Heart left ventricle (tissue), 16 donors: ENCODE measurements around the gene TBX3. TPM values are rescaled to one million over a fixed set of nuclear protein-coding genes. Genes with fewer than 3 reads are reported as not detected.

Source experiments
- ATAC-seq, 4 donors: fragments of 200-7000 bp; cut with Tn5 transposase; one replicate each; pipeline ENCODE4 v1.9.1; 2020 to 2022; ENCODE audit warnings: moderate library complexity in 4 of 4, mild to moderate bottlenecking in 3 of 4, moderate number of reproducible peaks in 1 of 4
- DNase-seq, 5 donors: peaks; one replicate each; pipeline ENCODE4 v3.0.0-alpha.2; 2020
- H3K27ac ChIP-seq, 12 donors: fragments of 200-600 bp; sonication (generic) in 4 of 12; one replicate each; pipeline versions ENCODE4 v1.5.0 to v1.8.0; 2016 to 2022; ENCODE audit warnings: mild to moderate bottlenecking in 2 of 12
- H3K27me3 ChIP-seq, 9 donors: fragments of 200-600 bp; sonication (generic) in 2 of 9; one replicate each; pipeline versions ENCODE4 v1.5.1 to v1.8.0; 2016 to 2022; ENCODE audit warnings: mild to moderate bottlenecking in 3 of 9
- H3K36me3 ChIP-seq, 9 donors: fragments of 200-600 bp; sonication (generic) in 2 of 9; one replicate each; pipeline versions ENCODE4 v1.5.0 to v1.8.0; 2018 to 2022; ENCODE audit warnings: mild to moderate bottlenecking in 2 of 9
- H3K4me1 ChIP-seq, 12 donors: fragments of 200-600 bp; sonication (generic) in 4 of 12; one replicate each; pipeline versions ENCODE4 v1.5.0 to v1.8.0; 2016 to 2022; ENCODE audit warnings: mild to moderate bottlenecking in 3 of 12
- H3K4me3 ChIP-seq, 12 donors: fragments of 200-600 bp; sonication (generic) in 4 of 12; one replicate each; pipeline versions ENCODE4 v1.5.0 to v1.8.0; 2017 to 2022; ENCODE audit warnings: mild to moderate bottlenecking in 9 of 12, moderate library complexity in 4 of 12
- H3K9me3 ChIP-seq, 12 donors: fragments of 200-600 bp; sonication (generic) in 4 of 12; one replicate each; pipeline versions ENCODE4 v1.5.0 to v1.8.0; 2016 to 2022; ENCODE audit warnings: mild to moderate bottlenecking in 1 of 12
- POLR2A ChIP-seq, 2 donors: fragments of 450-650 bp; IDR thresholded peaks; one replicate each; pipeline ENCODE4 v1.6.1; 2017; ENCODE audit warnings: antibody characterized with exemption in 2 of 2, mild to moderate bottlenecking in 2 of 2, moderate library complexity in 2 of 2
- WGBS, 4 donors: extraction: QIAGEN DNeasy Blood & Tissue Kit in 2 of 4; methylation state at CpG; one replicate each; pipeline versions ENCODE4 v1.1.5 to v1.1.7; 2013 to 2018; 5-methylcytosine and 5-hydroxymethylcytosine counted together
- intact Hi-C, 10 donors: fragments of 100-400 bp; cut with DNase I; formaldehyde crosslinking; loops; one replicate each; pipeline versions ENCODE4 v1.11.1 to v1.14.2; 2022
- polyA plus RNA-seq, 2 donors: library from polyadenylated mRNA; stranded (reverse); fragments of 200-250 nt; gene quantifications; one replicate each; pipeline ENCODE4 v1.2.3, GENCODE V29; 2013
- total RNA-seq, 9 donors: library from RNA; depleted of rRNA in 2 of 9; stranded (reverse); fragments of >200 nt in 2 of 9; fragmentation: NEBNext Ultra II Directional in 3 of 9; extraction: Animal tissue kit (Norgen Biotek cat#: 25700) in 3 of 9; gene quantifications; one replicate each; pipeline versions ENCODE4 v1.1.0 to v1.2.4, GENCODE V29; 2016 to 2023
- TF ChIP-seq, protein P1 (sequence below), 12 donors: fragments of 200-600 bp; sonication (generic) in 4 of 12; IDR thresholded peaks; one replicate each; pipeline versions ENCODE4 v1.5.0 to v1.8.0; 2018 to 2022; ENCODE audit warnings: antibody characterized with exemption in 12 of 12, mild to moderate bottlenecking in 5 of 12
- donor health status: ischemic (EF 13 %, LVEDD 7.1; RV severe dilation, severe dysfunction).
- donor health status: healthy with polysubstance abuse.
- donor health status: DM: no; HTN: yes; CAD: no.
- donor health status: DM: no; HTN: no; CAD: no.
- donor health status: ischemic (EF 25% LVEDD 6.9; RV normal size, moderate dysfunction).
- donor health status: ischemic (EF 25% LVEDD 5.7; RV mildly dilated, moderate dysfunction).
- donor health status: healthy.
- donor health status: DM: yes; HTN: yes; CAD: no.
- donor health status: ischemic (EF 35%, LVEDD 5.7; RV mildly dilated, moderate dysfunction).
- donor health status: nonischemic (EF 11% LVEDD 7.7; RV severe dilation, severe dysfunction).
- donor health status: DM: yes; HTN: yes; CAD: no.
- donor health status: PGD.
- donor health status: ischemic (EF 29% LVEDD 5.4; RV normal size, mild dysfunction).
- donor health status: nonischemic (EF 23%, LVEDD 6.1; RV moderate dilation, normal function).

The TBX3 gene
- total and polyA plus RNA-seq, 11 donors: 10.3 to 31.3 (median 15.7) TPM

DNA sequence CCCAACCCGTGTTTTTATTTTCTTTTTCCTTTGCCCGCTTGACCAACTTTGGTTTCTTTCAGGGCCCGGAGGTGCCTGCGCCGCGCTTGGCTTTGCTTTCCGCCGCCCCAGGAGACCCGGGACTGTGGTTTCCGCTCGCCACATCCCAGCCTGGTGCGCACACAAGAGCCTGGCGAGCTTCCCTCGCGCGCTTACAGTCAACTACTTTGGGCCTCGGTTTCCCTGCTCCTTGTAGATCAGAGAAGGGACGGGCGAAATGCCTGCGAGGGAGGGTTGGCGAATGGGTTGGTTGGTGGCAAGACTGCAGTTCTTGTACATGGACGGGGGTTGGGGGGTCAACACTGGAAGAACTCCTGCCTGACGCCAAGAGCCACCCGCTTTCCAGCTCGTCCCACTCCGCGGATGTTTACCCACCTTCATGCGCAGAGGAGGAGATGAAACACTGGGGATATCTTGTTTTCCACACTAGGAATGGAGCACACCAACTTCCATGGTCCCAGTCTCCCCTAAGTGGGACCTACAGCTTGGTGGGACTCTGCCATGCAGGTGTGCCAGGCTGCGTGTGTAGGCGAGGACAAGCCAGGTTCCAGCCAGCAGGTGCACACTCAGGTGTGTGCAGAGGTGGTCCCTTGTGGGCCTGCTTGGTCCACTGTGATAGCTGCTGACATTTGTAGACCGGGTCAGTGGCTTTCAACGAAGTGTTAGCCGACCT lies 16.6 kb upstream of the TBX3 start:
- H3K27me3 ChIP-seq: peaks cover 49 to 88% (median 74%) of the 10 kb centered on the region in 9 donors
- WGBS, 4 donors: 15 to 31% (median 26%) methylated on average over 32 to 33 of the region's 33 CpGs
- intact Hi-C loops: no loop called here

DNA sequence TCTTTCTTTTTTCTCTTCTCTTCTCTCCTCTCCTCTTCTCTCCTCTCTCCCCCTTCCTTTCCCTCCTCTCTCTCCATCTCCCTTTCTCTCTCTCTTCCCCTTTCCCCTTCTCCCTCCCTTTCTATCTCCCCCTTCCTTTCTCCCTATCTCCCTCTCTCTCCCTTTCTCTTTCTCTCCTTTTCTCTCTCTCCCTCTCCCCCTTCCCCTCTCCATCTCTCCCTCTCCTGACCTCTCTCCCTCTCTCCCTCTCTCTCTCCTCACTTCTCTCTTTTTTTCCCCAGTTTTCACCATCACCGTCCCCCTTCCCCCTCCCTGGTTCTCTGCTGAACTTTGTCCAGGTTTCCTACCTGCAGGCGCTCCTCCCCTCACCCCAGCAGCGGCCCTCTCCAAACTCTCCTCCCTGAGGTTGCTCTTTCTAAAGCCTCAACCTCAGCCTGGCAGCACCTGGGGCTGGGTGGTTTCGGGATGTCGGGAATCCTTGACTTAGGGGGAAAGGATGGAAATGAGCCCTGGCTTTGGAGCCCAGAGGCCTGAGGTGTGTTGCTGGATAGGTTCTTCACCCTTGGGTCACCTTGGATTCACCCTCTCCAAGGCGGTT lies 14.7 kb upstream of the TBX3 start:
- H3K4me3 ChIP-seq: peak overlapping the region in 8 of 12 donors; percentile 2 to 40 (median 35)
- intact Hi-C loops: no loop called here
- no peaks in the 10 kb centered on the region for H3K36me3 ChIP-seq
- peaks cover 0 to 31% (median under 1%) of the 10 kb centered on the region in 12 donors for H3K4me1 ChIP-seq
- no peak overlapping the region for H3K27ac ChIP-seq
- no peaks in the 10 kb centered on the region for H3K9me3 ChIP-seq
- H3K27me3 ChIP-seq: peaks cover 58 to 96% (median 92%) of the 10 kb centered on the region in 9 donors
- 12 to 27% (median 26%) methylated on average over 6 of the region's 6 CpGs for WGBS, 4 donors
- DNase-seq (no peak), ATAC-seq (no peak)
- TF ChIP-seq, protein P1, sequence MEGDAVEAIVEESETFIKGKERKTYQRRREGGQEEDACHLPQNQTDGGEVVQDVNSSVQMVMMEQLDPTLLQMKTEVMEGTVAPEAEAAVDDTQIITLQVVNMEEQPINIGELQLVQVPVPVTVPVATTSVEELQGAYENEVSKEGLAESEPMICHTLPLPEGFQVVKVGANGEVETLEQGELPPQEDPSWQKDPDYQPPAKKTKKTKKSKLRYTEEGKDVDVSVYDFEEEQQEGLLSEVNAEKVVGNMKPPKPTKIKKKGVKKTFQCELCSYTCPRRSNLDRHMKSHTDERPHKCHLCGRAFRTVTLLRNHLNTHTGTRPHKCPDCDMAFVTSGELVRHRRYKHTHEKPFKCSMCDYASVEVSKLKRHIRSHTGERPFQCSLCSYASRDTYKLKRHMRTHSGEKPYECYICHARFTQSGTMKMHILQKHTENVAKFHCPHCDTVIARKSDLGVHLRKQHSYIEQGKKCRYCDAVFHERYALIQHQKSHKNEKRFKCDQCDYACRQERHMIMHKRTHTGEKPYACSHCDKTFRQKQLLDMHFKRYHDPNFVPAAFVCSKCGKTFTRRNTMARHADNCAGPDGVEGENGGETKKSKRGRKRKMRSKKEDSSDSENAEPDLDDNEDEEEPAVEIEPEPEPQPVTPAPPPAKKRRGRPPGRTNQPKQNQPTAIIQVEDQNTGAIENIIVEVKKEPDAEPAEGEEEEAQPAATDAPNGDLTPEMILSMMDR (IDR thresholded peaks at IDR 0.05): no peak
- TF ChIP-seq POLR2A (IDR thresholded peaks at IDR 0.05): no peak

More for the DNA sequence above, 16.6 kb upstream of the TBX3 start:
- DNase-seq (no peak), ATAC-seq (no peak)
- no peak for TF ChIP-seq POLR2A (IDR thresholded peaks at IDR 0.05)
- TF ChIP-seq, protein P1 (IDR thresholded peaks at IDR 0.05): no peak
- Histone ChIP-seq H3K9me3 (no peaks in the 10 kb centered on the region), H3K4me1 (peaks cover 0 to 31% (median 2%) of the 10 kb centered on the region in 12 donors), H3K4me3 (no peak overlapping the region), H3K27ac (no peak overlapping the region), H3K36me3 (no peaks in the 10 kb centered on the region)

DNA sequence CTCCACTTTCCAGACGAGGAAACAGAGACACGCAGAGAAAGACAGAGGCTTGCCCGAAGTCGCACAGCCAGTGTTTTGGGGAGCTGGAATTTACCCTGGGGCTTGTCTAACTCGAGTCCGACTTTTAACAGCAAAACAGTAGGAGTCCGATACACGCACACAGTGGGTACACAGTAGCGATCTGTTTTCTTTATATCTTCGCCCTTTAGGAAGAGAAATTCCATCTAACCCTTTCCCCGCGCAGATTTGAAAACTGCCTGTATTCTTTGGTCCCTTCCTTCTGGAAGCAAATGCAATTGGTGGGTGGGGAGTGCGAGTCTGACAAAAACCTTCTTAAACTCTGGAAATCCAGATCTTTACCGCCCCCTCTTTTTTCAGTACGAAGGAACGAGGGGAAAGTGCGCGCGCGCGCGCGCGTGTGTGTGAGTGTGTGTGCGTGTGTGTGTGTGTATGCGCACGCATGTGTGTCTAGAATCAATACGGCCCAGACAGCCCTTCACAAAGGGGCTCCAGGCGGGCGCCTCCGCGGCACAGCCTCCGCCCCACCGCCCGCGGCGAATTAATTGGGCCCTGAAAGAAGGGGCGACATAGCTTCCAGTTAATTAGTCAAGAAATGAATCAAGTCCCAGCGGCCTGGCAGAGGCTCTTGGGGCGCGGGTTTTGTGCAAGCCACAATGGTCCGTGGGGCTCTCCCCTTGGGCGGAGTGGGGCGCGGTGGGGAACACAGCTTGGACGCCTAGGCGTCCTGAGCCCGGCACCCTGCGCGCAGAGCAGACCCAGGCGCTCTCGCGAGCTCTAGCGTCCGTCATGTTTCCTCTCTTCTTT lies 14.0 kb upstream of the TBX3 start:
- 5 to 9% (median 6%) methylated on average over 55 of the region's 55 CpGs for WGBS, 4 donors
- TF ChIP-seq POLR2A (IDR thresholded peaks at IDR 0.05): no peak
- TF ChIP-seq, protein P1 (IDR thresholded peaks at IDR 0.05): no peak
- Histone ChIP-seq H3K4me3 (peak overlapping the region in 10 of 12 donors; percentile 2 to 40 (median 28)), H3K27me3 (peaks cover 61 to 100% (median 95%) of the 10 kb centered on the region in 9 donors), H3K36me3 (no peaks in the 10 kb centered on the region), H3K4me1 (peaks cover 0 to 32% (median under 1%) of the 10 kb centered on the region in 12 donors), H3K9me3 (no peaks in the 10 kb centered on the region), H3K27ac (no peak overlapping the region)
- ATAC-seq: peak in 1 of 4 donors; percentile 28
- intact Hi-C loops: no loop called here
- DNase-seq: no peak
